HG03108 (cell line): ENCODE measurements around the gene TMEM132C.

Source experiments
- ATAC-seq: cut with Tn5 transposase; IDR thresholded peaks from one replicate; pipeline ENCODE4 v1.9.1; 2021; ENCODE audit warnings: moderate library complexity; ENCODE audit not compliant: unreplicated experiment

TMEM132C gene

GRCh38 chr12:128644664-128645296 is 377.8 kb downstream of the TMEM132C start:
- no peak for ATAC-seq

DNA sequence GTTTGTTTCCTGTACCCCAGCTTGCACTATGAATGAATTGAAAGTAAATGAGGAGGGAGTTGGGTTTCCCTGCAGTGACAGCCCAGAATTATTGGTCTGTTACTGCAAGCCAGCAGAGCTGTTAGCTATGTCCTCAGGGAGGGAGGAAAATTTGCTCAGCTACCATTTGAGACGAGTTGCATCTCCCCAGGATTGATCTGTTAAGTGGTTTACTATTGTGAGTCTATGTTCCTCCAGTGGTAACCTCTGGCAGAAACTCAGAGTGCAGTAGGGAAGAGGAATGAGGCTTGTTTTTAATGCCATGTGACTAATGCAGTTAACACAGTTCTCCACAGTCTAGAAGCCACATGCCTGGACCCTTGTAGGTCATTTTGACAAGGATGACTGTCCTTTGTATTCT is 382.9 kb downstream of the TMEM132C start:
- no peak for ATAC-seq

- no peak for ATAC-seq
These were observed 385.3 kb downstream of the TMEM132C start for GRCh38 chr12:128652136-128652751.

- ATAC-seq, result no peak
These were observed 387.5 kb downstream of the TMEM132C start for GRCh38 chr12:128654468-128654867.

- no peak for ATAC-seq
These were observed 390.4 kb downstream of the TMEM132C start for GRCh38 chr12:128657378-128657777.

DNA sequence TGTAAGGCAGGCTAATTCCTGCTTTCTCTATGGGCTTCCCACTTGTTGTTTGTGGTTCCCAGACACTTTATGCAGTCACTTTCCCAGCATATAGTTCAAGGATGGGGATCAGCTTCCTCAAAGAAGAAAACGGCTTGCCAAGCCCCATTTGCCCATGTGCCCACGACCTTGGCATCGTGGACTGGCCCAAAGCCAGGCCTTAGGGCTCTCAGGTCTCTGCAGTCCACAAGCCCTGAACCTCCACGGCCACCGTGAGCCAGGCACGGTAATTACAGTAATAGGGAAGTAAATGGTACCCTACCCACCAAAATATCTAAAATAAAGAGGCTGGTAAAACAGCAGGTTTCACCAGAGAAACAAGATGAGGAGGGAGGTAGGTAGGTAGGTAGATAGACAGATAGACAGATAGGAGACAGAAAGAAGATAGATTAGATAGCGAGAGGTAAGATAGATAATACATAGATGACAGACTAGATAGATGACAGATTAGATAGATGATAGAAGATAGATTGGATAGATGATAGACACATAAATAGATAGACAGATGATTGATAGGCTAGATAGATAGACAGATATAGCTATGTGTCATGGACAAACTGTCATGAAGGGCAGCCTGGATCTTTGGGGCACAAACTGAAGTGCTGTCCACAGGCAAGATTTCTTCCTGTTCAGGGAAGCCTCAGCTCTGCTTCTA is 393.7 kb downstream of the TMEM132C start:
- no peak for ATAC-seq

DNA sequence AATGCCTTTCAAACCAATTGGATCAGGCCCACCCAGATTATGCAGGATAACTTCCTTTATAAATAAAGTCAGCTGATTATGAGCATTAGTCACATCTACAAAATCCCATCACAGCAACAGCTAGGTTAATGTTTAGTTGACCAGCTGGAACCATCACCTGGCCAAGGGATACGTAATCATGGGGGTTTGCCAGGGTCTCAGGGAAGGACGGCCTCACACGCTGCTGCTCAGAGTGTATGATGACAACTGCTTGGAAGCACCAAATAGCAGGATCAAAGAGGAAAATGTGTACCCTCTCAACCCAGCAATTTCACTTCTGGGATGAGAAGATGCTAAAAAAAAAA is 394.2 kb downstream of the TMEM132C start:
- ATAC-seq, result no peak

DNA sequence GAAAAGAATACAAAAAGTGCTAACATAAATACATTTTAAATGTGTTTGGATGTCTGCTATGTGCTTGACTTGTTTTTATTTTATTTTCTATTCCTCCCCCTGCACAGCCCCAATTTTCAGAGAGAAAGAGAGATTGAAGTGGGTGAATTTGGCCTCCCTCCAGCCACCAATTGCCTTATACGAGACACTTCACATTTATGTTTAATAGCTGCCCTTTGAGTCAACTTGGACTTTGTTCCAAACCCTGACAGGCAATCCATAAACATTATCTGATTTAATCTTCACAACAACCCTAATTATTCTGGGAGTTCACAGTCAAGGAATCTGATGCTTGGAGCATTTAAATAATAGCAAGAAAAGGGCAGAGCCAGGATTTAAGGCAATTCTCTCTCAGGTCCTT is 395.1 kb downstream of the TMEM132C start:
- ATAC-seq, result no peak

GRCh38 chr12:128664501-128664900 is 397.5 kb downstream of the TMEM132C start:
- ATAC-seq, result no peak

GRCh38 chr12:128667193-128667592 is 400.2 kb downstream of the TMEM132C start:
- ATAC-seq, result no peak

GRCh38 chr12:128671528-128672042 is 404.6 kb downstream of the TMEM132C start:
- no peak for ATAC-seq

DNA sequence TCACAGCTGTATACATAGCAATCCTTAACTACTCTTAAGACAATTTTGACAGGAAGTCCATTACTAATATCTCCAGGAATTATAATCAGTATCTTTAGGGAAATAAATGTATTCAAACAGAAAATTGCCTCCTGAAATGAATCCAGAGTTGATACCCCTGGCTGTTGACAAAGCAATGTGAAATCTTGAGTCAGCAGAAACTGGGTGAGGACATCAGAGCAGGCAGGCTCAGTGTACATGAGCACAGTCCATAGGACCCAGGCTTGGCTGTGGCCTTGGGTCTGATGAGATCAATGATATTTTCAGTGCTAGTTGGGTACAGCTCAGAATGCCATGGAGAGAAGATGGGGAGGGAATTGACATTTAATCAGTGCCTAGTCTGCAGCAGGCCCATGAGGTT is 405.5 kb downstream of the TMEM132C start:
- no peak for ATAC-seq

- no peak for ATAC-seq
These were observed 405.9 kb downstream of the TMEM132C start for GRCh38 chr12:128672893-128673292.

- no peak for ATAC-seq
These were observed 408.6 kb downstream of the TMEM132C start for GRCh38 chr12:128675576-128675975.

DNA sequence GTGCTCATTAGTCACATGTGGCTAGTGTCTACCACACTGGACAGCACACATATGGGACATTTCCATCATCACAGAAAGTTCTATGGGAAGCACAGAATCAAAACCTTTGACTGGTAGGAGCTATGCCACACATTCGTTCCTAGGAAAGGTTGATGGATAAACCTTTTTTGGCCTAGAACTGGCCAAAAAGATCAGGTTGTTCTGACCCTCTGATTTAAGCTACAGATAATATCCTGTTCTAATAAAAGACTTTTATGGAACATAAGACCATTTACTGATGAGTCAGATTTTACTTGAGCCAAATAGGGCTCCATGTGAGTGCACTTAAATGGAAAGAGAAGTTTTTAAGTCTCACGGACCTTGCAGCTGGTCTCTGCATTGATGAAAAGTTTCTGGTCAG is 413.6 kb downstream of the TMEM132C start:
- ATAC-seq, result no peak

GRCh38 chr12:128682548-128683275 is 415.7 kb downstream of the TMEM132C start:
- ATAC-seq, result no peak

GRCh38 chr12:128684352-128684751 is 417.4 kb downstream of the TMEM132C start:
- no peak for ATAC-seq

DNA sequence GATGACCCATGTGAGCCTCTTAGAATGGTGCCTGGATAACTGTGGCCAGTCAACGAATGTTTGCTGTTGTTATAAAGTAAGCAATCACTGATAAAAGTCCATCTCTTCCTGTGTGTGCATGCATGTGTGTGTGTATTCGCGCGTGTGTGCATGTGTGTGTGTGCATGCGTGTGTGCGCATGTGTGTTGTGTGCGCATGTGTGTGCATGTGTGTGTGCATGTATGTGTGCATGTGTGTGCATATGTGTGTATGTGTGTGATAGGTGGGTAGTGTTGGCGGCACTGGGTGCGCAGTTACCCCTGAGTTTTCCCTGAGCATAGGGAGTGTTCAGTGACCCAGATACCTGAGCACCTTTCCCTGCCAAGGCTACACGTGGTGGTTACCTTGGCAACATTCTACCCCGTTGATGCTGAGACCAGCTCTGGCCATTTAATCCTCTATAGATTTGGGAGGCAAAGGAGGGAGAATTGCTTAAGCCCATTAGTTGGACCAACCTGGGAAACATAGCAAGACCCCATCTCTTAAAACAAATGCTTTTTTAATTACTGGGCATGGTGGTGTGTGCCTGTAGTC is 419.0 kb downstream of the TMEM132C start:
- no peak for ATAC-seq

DNA sequence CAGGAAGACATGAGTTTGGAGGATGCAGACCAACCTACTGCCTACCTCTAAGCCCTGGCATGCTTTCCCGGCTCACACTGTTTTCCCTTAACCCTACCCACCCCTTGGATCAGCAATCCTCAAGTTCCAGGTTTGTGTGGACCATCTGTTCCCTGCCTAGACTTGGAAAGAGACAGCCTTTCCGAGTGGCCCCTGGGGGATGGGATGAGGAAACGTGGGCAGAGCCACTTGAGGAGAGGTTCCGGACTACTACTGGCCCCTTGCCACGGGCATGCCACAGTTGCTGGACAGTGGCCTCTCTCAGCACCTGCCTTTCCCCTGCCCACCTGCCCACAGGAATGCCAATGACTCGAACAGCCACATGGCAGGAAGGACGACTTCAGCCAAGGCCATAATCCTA is 420.9 kb downstream of the TMEM132C start:
- ATAC-seq, result no peak

DNA sequence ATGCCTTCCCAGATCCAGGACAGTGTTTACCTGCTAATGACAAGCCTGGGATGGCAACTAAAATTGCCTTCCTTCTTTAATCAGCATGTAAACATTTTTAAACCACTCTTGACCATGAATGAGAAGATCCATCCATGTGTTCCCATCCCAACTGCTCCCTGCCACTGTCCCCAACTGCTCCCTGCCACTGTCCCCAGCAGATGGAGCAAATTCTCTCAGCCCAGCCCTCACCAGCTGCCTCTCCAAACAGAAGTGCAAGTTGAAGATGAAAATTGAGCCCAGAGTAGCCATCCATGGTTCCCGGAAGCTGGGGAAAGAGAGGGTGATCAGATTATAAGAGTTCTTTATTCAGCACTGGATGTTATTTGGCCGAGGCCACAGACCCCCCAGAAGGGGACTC is 423.7 kb downstream of the TMEM132C start:
- ATAC-seq, result no peak

- ATAC-seq, result no peak
These were observed 426.1 kb downstream of the TMEM132C start for GRCh38 chr12:128693115-128693514.
